GM12878 (cell line): ENCODE results near the gene PNPO. TPM values are rescaled to one million over a fixed set of nuclear protein-coding genes. Genes with fewer than 3 reads are reported as not detected.

Experiments used
- ATAC-seq: fragments of 200-7000 bp; cut with Tn5 transposase; 3 replicates; pipeline ENCODE4 v1.9.1; 2020; ENCODE audit warnings: mild to moderate bottlenecking, moderate library complexity
- BruUV-seq: library from RNA; stranded (reverse); fragments of 400-500 nt; replicated peaks from 2 replicates; lab custom pipeline; 2021; lab: Mats Ljungman, UMichigan
- CTCF ChIA-PET: fragments of 300-600 bp; sonication (Branson Sonifier 250); formaldehyde crosslinking; extraction: SDS; loops from one replicate; lab custom pipeline; 2021; ENCODE audit warnings: inconsistent platforms; lab: Yijun Ruan, JAX
- POLR2A ChIA-PET: fragments of 350-600 bp; formaldehyde crosslinking; extraction: SDS; loops from one replicate; lab custom pipeline; 2021; ENCODE audit warnings: inconsistent platforms; lab: Charles Lee
- RAD21 ChIA-PET: fragments of 300-600 bp; sonication (Branson Sonifier 250); formaldehyde crosslinking; loops from one replicate; lab custom pipeline; 2023; ENCODE audit warnings: antibody characterized with exemption; ENCODE audit not compliant: unreplicated experiment; lab: Charles Lee
- SMC1A ChIA-PET: fragments of 300-600 bp; sonication (Branson Sonifier 250); formaldehyde crosslinking; loops from one replicate; lab custom pipeline; 2023; ENCODE audit not compliant: unreplicated experiment, uncharacterized antibody; lab: Charles Lee
- DNase-seq: peaks from one replicate; pipeline ENCODE4 v3.0.0-alpha.2; 2011; ENCODE audit warnings: low read depth, low spot score
- FAIRE-seq: peaks from 3 replicates; lab custom pipeline; 2011; peaks lifted over from hg19 to GRCh38; lab: Jason Lieb, UNC
- H2AFZ ChIP-seq: 2 replicates; pipeline ENCODE4 v1.6.0; 2011; ENCODE audit warnings: low read depth, low read length, control low read depth; ENCODE audit not compliant: control insufficient read depth
- H3K27ac ChIP-seq: 2 replicates; pipeline ENCODE4 v1.5.1; 2011; ENCODE audit warnings: control low read depth; ENCODE audit not compliant: control insufficient read depth, insufficient read depth
- H3K27me3 ChIP-seq, 2 experiments: replicated peaks in 1 of 2; 2 replicates each; pipeline versions ENCODE4 v1.6.0 to v1.6.1; 2011; ENCODE audit warnings: low read length in 1 of 2; ENCODE audit not compliant: control insufficient read depth in 2 of 2, insufficient read depth in 2 of 2
- H3K36me3 ChIP-seq, 2 experiments: 2 replicates each; pipeline ENCODE4 v1.5.1; 2011; ENCODE audit warnings: low read length in 1 of 2; ENCODE audit not compliant: control insufficient read depth in 2 of 2, insufficient read depth in 2 of 2
- H3K4me1 ChIP-seq: 2 replicates; pipeline ENCODE4 v1.6.1; 2011; ENCODE audit warnings: mild to moderate bottlenecking, low read length, moderate library complexity, mixed read lengths; ENCODE audit not compliant: control insufficient read depth, insufficient read depth
- H3K4me2 ChIP-seq: 2 replicates; pipeline ENCODE4 v1.6.0; 2011; ENCODE audit warnings: control low read depth; ENCODE audit not compliant: control insufficient read depth, insufficient read depth
- H3K4me3 ChIP-seq: fragments of 200-600 bp; sonication (generic); 2 replicates; pipeline ENCODE4 v1.5.1; 2016
- H3K79me2 ChIP-seq: 2 replicates; pipeline ENCODE4 v1.6.0; 2011; ENCODE audit warnings: low read length; ENCODE audit not compliant: control insufficient read depth, insufficient read depth
- H3K9ac ChIP-seq: 2 replicates; pipeline ENCODE4 v1.8.0; 2011; ENCODE audit warnings: low read length, control low read depth, mixed read lengths; ENCODE audit not compliant: control insufficient read depth, insufficient read depth
- H3K9me3 ChIP-seq: replicated peaks from 3 replicates; pipeline ENCODE4 v1.5.1; 2011; ENCODE audit warnings: mild to moderate bottlenecking, low read length; ENCODE audit not compliant: control insufficient read depth, insufficient read depth
- H4K20me1 ChIP-seq: 2 replicates; pipeline ENCODE4 v1.6.0; 2011; ENCODE audit not compliant: control insufficient read depth, insufficient read depth
- CEBPB ChIP-seq, 2 experiments: fragments of 150-350 bp in 1 of 2; IDR thresholded peaks; 2 replicates each; pipeline ENCODE4 v1.6.1; 2012 to 2014; ENCODE audit warnings: low read depth in 2 of 2, low read length in 2 of 2, borderline replicate concordance in 1 of 2, inconsistent platforms in 1 of 2
- CHD2 ChIP-seq: IDR thresholded peaks from 2 replicates; pipeline ENCODE4 v1.6.1; 2011; ENCODE audit warnings: low read depth, low read length, improper control_type of control experiment, borderline replicate concordance
- CREM ChIP-seq: IDR thresholded peaks from 2 replicates; pipeline ENCODE4 v1.6.1; 2014; ENCODE audit warnings: antibody characterized with exemption, low read depth
- HDAC6 ChIP-seq: fragments of 200-600 bp; sonication (generic); IDR thresholded peaks from one replicate; pipeline ENCODE4 v1.8.0; 2017; ENCODE audit warnings: antibody characterized with exemption; ENCODE audit not compliant: unreplicated experiment
- IKZF1 ChIP-seq: fragments of 450-650 bp; conservative IDR thresholded peaks from 2 replicates; pipeline ENCODE4 v1.6.1; 2017; ENCODE audit warnings: antibody characterized with exemption, mild to moderate bottlenecking
- LARP7 ChIP-seq: fragments of 450-650 bp; IDR thresholded peaks from 2 replicates; pipeline ENCODE4 v1.6.1; 2017; ENCODE audit warnings: mild to moderate bottlenecking
- RELA ChIP-seq: fragments of 450-650 bp; IDR thresholded peaks from 2 replicates; pipeline ENCODE4 v1.8.0; 2014; ENCODE audit warnings: borderline replicate concordance; ENCODE audit not compliant: partially characterized antibody
- STAT1 ChIP-seq: fragments of 450-650 bp; conservative IDR thresholded peaks from 2 replicates; pipeline ENCODE4 v1.6.1; 2014; ENCODE audit warnings: antibody characterized with exemption, mild to moderate bottlenecking
- ZNF24 ChIP-seq: fragments of 450-650 bp; IDR thresholded peaks from 2 replicates; pipeline ENCODE4 v1.6.1; 2017; ENCODE audit warnings: antibody characterized with exemption, mild to moderate bottlenecking
- ZNF622 ChIP-seq: fragments of 450-650 bp; IDR thresholded peaks from 2 replicates; pipeline ENCODE4 v1.6.1; 2017; ENCODE audit warnings: mild to moderate bottlenecking, inconsistent platforms
- WGBS: methylation state at CpG from one replicate; pipeline ENCODE4 v1.1.6; 2016; ENCODE audit warnings: low lambda C conversion rate; ENCODE audit not compliant: insufficient replicate concordance, insufficient coverage; ENCODE audit errors: missing lambda C conversion rate; 5-methylcytosine and 5-hydroxymethylcytosine counted together
- in situ Hi-C: fragments of 300-500 bp; cut with MboI; formaldehyde crosslinking; loops from 9 replicates; pipeline ENCODE4 v1.14.3; 2018; ENCODE audit warnings: mixed read lengths
- intact Hi-C: fragments of 100-400 bp; cut with micrococcal nuclease; formaldehyde crosslinking; loops from one replicate; pipeline ENCODE4 v1.14.2; 2022; ENCODE audit not compliant: unreplicated experiment
- polyA plus RNA-seq, 11 experiments: library from polyadenylated mRNA; depleted of rRNA in 4 of 11; unstranded in 6 of 11; stranded (reverse) in 5 of 11; fragments of >200 nt; fragmentation: Nextera tagmentation in 4 of 11; fragmentation: Illumina TruSeq in 1 of 11; extraction: Ambion mirVana in 4 of 11; extraction: Trizol in 1 of 11; gene quantifications; 1 replicate in 1 of 11; 2 replicates in 10 of 11; pipeline versions ENCODE4 v1.2.1 to v1.2.3, GENCODE V29; 2011 to 2016; ENCODE audit warnings: inconsistent platforms in 2 of 11, missing spikeins in 2 of 11, low read depth in 1 of 11
- total RNA-seq, 4 experiments: library from RNA; depleted of rRNA in 3 of 4; stranded (reverse); fragments of >200 nt in 3 of 4; fragmentation: Illumina TruSeq in 1 of 4; extraction: Trizol in 1 of 4; gene quantifications; 2 replicates each; pipeline versions ENCODE4 v1.2.1 to v1.2.3, GENCODE V29; 2013 to 2021
- TF ChIP-seq, protein P1 (sequence below): fragments of 450-650 bp; IDR thresholded peaks from 2 replicates; pipeline ENCODE4 v1.6.1; 2017; ENCODE audit warnings: mild to moderate bottlenecking, low read depth, inconsistent platforms; ENCODE audit not compliant: poor library complexity, severe bottlenecking
- TF ChIP-seq, protein P2 (sequence below): fragments of 450-650 bp; IDR thresholded peaks from 2 replicates; pipeline ENCODE4 v1.6.1; 2016; ENCODE audit warnings: mild to moderate bottlenecking

Gene PNPO
- total and polyA plus RNA-seq, 10 of the 15 experiments (the other 5 are each of a cell fraction or from before 2014, with no cell fraction given): 13.9 to 52.6 (median 37.3) TPM

DNA sequence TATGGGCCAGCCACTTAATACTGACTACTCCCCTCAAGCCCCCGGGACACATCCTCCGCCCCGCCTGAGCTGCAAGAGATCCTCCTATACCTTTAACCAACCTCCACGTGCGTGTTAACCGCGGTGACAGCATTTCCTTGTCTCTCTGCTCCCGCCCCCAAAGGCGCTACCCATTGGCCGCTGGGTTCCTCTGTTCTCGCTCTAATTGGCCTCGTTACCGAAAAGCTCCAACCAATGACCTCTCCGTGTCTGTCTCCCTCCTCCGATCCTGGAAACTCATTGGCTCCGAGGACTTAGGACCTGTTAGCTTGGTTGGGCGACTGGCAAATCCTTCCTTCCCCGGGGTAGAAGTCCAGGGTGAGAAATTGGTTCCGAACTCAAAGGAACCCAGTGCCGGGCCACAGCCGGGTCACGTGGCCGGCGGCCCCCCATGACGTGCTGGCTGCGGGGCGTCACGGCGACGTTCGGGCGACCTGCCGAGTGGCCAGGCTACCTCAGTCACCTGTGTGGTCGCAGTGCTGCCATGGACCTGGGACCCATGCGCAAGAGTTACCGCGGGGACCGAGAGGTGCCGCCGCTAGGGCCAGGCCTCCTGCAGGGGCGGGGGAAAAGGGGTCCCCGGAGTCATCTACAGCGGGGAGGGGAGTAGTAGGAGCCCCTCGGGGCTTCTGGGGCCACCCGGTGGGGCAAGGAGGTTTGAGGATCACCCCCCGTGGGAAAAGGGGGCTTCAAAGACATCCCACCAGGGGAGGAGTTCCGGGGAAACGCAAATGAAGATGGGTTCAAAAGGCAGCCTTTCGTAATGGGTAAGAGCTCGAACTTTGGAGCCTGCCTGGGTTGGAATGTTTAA lies at the start of gene PNPO (continued):
- TF ChIP-seq RELA (peak; percentile 56), CREM (peak; percentile 66; the same call in 1 of the 2 replicates), HDAC6 (peak; percentile 23), LARP7 (peak; percentile 51; the same call in 1 of the 2 replicates)
- TF ChIP-seq, protein P1, sequence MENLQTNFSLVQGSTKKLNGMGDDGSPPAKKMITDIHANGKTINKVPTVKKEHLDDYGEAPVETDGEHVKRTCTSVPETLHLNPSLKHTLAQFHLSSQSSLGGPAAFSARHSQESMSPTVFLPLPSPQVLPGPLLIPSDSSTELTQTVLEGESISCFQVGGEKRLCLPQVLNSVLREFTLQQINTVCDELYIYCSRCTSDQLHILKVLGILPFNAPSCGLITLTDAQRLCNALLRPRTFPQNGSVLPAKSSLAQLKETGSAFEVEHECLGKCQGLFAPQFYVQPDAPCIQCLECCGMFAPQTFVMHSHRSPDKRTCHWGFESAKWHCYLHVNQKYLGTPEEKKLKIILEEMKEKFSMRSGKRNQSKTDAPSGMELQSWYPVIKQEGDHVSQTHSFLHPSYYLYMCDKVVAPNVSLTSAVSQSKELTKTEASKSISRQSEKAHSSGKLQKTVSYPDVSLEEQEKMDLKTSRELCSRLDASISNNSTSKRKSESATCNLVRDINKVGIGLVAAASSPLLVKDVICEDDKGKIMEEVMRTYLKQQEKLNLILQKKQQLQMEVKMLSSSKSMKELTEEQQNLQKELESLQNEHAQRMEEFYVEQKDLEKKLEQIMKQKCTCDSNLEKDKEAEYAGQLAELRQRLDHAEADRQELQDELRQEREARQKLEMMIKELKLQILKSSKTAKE: peak; percentile 48
- TF ChIP-seq, all 136 proteins: peak for 51

DNA sequence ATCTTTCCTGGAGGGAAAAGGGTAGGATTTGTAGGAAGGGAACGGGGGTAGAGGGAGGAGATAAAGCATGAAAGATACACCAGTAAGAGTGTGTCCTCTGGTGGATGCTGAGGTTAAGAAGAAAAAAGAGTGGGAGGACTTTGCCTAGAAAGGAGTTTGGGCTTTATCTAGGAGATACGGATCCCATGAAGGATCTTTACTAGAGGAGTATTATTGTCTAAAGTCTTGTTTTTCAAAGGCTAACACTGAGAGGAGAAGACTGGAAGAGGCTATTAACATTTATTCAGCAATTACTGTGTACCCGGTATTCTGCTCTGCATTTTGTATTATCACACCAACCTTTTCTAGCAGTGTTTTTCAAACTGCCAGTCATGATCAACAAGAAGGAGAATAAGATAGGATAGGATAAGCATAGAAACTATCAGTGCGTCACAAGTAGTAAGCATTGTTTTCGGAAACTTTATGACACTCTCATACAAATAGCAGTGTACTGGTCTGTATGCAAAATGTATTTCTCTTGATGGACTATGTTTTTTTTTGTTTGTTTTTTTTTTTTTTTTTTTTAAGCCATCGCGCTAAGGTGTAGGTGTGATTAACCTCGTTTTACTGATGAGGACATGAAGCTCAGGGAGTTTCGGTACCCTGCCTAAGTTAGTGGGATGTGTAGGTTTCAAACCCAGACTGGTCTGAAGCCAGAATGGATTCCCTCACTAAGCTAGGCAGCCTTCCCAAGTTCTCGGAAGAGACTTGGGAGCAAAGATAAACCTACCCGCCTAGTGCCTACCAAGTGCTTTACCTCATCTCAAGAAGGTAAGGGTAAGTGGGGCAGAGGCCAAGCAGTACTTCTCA lies 46.6 kb upstream of the PNPO start:
- H3K79me2 ChIP-seq: peaks cover 21% of the 10 kb centered on the region
- peak overlapping the region; percentile 91 for H2AFZ ChIP-seq
- no peaks in the 10 kb centered on the region for H3K27me3 ChIP-seq
- SMC1A ChIA-PET: interaction anchor here (0.7 to 14.5 kb wide), 11 partner anchors 10 to 126 kb away, joined by 3 to 231 read pairs (median 6); partner anchors contain the start of genes CDK5RAP3, PNPO, SCRN2 and SP6
- no peak for DNase-seq
- peaks cover 12% of the 10 kb centered on the region for H3K4me1 ChIP-seq
- no peaks in the 10 kb centered on the region for H4K20me1 ChIP-seq
- H3K4me2 ChIP-seq: peak overlapping the region; percentile 85
- no peak for FAIRE-seq
- peak overlapping the region; percentile 90 for H3K27ac ChIP-seq
- in situ Hi-C loops: loop anchor here (5.0 kb wide), 1 partner anchor 52 kb away; the partner anchor contains the start of gene SCRN2
- intact Hi-C loops: loop anchor here (1.0 to 2.0 kb wide), 3 partner anchors 47 to 124 kb away; partner anchors contain the start of genes CDK5RAP3 and PNPO
- H3K9ac ChIP-seq: peak overlapping the region; percentile 95
- RAD21 ChIA-PET: interaction anchor here (0.7 to 10.9 kb wide), 14 partner anchors 43 to 123 kb away, joined by 3 to 206 read pairs (median 6); partner anchors contain the start of genes CDK5RAP3, PNPO and SCRN2
- 60% methylated on average over 11 of the region's 11 CpGs for WGBS
- no TSS peak for BruUV-seq
- CTCF ChIA-PET: interaction anchor here (0.8 to 14.9 kb wide), 10 partner anchors 8 to 123 kb away, joined by 3 to 502 read pairs (median 10); partner anchors contain the start of genes CDK5RAP3, PNPO, SCRN2 and SP6
- POLR2A ChIA-PET: interaction anchor here (0.6 to 2.7 kb wide), 20 partner anchors 16 to 154 kb away, joined by 3 to 18 read pairs (median 5); partner anchors contain the start of genes CDK5RAP3, LRRC46, MRPL10 and PNPO
- H3K9me3 ChIP-seq: no peaks in the 10 kb centered on the region
- H3K4me3 ChIP-seq: peak overlapping the region; percentile 95
- peaks cover 0 to 6% of the 10 kb centered on the region in 2 experiments; a peak in 2 of 4 replicates for H3K36me3 ChIP-seq
- no peak for ATAC-seq
- TF ChIP-seq, protein P2, sequence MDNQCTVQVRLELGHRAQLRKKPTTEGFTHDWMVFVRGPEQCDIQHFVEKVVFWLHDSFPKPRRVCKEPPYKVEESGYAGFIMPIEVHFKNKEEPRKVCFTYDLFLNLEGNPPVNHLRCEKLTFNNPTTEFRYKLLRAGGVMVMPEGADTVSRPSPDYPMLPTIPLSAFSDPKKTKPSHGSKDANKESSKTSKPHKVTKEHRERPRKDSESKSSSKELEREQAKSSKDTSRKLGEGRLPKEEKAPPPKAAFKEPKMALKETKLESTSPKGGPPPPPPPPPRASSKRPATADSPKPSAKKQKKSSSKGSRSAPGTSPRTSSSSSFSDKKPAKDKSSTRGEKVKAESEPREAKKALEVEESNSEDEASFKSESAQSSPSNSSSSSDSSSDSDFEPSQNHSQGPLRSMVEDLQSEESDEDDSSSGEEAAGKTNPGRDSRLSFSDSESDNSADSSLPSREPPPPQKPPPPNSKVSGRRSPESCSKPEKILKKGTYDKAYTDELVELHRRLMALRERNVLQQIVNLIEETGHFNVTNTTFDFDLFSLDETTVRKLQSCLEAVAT: peak; percentile 56
- TF ChIP-seq ZNF622: no peak
- no peak for TF ChIP-seq IKZF1
- TF ChIP-seq CEBPB (IDR thresholded peaks at IDR 0.05; ENCODE audit: borderline replicate concordance in 1 of 2, low read depth in 2 of 2, low read length in 2 of 2): no peak
- no peak for TF ChIP-seq CHD2
- TF ChIP-seq STAT1: no peak
- no peak for TF ChIP-seq ZNF24
